NCI-H2107 treated with DMSO at 0.1 percent for 48 hours (cell line): Measurements from ENCODE around the gene MYH6.
"Not testable (repeated sequence)": the region's sequence is repeated elsewhere in the genome, so short reads cannot be mapped to it uniquely, and the experiment has no call there.

ENCODE experiments used
- DNase-seq: peaks from one replicate; lab custom pipeline; 2025; ENCODE audit not compliant: unreplicated experiment; lab: John Stamatoyannopoulos, UW

MYH6 gene

GRCh38 chr14:23407516-23408306, at the start of gene MYH6:
Gene MYH6, minus strand, starts transcription at chr14:23408273. Its CDS starts 1,050 bp downstream, at chr14:23407223.
- no peak for DNase-seq

GRCh38 chr14:23456883-23457586, 49.0 kb upstream of the MYH6 start:
- DNase-seq, result not testable (repeated sequence)

GRCh38 chr14:23454445-23454856, 46.4 kb upstream of the MYH6 start:
- no peak for DNase-seq

DNA sequence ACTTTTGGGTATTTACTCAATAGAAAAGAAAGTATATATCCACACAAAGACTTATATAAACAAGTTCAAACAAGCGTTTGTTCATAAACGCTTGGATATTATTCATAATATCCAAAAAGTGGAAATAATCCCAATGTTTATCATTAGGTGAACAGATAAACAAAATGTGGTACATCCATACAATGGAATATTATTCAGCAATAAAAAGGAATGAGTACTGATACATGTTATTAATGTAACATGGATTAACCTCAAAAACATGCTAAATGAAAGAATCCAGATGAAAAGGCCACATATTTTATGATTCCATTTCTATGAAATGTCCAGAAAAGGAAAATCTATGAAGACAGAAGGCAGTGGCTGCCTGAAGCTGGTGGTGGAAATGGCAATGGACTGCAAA, 44.2 kb upstream of the MYH6 start:
- DNase-seq, result no peak

- DNase-seq, result no peak
These were observed 42.3 kb upstream of the MYH6 start for GRCh38 chr14:23450379-23450778.

DNA sequence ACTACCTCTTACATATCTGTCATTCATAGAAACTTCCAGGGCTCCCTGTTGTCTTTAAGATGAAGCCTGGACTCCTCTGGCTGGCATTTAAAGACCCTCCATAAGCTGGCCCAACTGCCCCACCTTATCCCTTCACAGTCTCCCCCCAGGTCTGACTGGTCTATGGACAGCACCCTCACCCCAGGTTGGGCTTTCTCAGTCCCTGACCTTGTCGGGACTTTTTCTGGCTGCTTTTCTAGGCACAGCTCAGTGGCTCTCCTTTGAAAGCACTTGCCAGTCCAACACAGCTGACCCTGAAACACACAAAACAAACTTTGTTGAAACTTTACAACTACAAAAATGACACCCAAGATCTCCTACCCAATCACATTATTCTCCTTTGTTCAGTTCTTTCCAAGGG, 41.2 kb upstream of the MYH6 start:
- DNase-seq, result no peak

GRCh38 chr14:23447361-23448350, 39.6 kb upstream of the MYH6 start:
- DNase-seq, result no peak

- DNase-seq, result no peak
These were observed 38.3 kb upstream of the MYH6 start for GRCh38 chr14:23446291-23446851.

DNA sequence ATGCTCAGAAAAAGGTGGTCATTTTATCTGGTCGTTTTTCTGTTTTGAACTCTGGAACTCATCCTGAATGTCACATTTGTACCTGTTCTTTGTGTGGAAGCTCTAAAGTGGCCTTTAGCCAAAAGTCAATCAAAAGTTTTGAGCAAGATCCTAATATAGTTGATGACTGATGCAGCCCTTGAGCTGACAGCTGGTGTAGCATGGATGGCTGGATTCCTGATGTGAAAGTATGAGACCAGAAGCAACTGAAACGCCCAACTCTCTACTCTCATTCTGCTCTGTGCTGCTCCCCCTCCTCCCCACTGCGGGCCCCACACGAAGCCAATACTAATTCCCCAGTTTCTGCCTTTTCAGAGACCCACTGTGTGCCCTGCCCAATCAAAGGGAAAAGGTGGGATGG, 37.7 kb upstream of the MYH6 start:
- DNase-seq, result no peak

DNA sequence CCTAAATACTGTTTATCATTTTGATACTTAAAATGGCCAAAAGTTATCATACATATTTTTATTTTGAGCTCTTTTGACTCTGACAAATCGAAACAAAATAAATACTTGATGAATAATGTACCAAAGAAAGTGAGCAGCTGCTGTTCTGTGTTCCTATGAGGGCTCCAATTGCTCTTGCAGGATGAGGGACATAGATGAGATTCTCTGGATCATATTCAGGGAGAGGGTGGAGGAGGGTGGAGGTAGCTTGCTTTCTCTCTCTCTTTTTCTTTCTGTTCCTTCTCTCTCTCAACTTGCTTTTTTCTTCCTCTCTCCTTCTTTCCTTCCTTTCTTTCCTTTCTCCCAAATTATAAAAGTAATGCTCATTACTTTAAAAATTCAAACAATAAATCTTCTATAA, 36.2 kb upstream of the MYH6 start:
- DNase-seq, result no peak

DNA sequence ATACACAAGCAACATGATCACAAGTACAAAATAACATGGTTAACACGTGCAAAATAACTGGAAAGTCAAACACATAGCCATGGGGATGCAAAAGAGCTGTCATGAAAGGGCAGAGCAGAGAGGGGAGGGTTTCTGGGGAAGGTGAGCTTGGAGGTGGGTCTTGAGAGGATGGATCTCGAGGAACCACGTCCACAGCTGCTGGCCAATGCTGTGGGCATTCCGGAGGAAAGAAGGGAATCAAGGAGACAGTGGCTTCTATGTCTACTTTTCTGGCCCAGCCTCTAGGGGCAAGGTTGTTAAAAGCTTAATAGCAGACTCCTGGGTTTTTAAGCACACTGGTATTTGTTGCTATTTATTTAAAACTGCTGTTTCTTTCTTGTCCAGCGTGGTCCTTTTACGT, 35.8 kb upstream of the MYH6 start:
- no peak for DNase-seq

DNA sequence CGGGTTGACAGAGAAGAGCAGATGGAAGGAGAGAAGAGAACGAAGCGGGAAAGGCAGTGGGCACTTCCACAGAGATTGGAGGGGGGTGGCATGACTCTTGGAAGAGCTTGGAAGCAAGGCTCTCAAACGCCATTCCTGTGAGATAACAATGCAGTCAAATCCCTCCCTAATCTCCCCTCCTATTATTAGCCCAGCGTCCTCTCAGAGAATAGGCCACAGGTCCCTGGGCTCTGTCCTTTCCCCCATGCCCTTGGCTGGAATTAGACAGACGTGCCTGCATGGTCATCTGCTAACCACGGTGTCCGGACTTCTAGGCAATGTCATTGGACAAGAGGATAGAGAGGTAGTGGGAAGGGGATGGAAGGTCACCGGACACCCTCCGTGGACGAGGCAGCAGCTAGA, 35.3 kb upstream of the MYH6 start:
- no peak for DNase-seq

DNA sequence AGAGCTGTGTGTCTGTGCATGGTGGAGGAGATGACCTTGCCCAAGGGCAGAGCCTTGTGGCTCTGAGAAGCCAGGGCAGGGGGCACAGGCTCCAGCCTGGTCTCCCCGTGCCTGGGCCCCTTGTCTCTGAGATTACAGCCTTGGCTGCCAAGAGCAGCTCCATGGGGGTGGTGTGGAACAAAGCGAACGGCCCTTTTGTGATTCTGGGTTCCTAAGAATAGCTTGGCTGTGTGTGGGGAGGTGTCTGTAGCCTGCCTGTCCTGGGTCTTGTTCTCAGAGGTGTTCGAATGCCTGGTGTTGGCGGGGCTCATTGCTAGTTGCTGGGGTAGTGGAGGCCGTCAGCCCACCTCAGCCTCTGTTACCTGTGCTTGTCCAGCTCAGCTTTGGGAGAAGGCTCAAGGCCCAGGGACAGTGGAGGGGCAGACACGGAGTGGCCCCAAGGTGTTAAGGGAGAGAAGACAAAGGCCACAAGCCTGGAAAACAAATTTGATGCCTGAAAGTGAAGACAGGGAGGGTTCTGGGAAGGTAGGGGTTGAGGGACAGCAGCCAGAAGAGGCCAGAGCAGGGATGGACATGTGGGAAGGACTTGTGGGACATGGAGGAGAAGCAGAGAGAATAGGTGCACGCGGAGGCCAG, 34.8 kb upstream of the MYH6 start:
- DNase-seq, result no peak

GRCh38 chr14:23441076-23441475, 33.0 kb upstream of the MYH6 start:
- no peak for DNase-seq

DNA sequence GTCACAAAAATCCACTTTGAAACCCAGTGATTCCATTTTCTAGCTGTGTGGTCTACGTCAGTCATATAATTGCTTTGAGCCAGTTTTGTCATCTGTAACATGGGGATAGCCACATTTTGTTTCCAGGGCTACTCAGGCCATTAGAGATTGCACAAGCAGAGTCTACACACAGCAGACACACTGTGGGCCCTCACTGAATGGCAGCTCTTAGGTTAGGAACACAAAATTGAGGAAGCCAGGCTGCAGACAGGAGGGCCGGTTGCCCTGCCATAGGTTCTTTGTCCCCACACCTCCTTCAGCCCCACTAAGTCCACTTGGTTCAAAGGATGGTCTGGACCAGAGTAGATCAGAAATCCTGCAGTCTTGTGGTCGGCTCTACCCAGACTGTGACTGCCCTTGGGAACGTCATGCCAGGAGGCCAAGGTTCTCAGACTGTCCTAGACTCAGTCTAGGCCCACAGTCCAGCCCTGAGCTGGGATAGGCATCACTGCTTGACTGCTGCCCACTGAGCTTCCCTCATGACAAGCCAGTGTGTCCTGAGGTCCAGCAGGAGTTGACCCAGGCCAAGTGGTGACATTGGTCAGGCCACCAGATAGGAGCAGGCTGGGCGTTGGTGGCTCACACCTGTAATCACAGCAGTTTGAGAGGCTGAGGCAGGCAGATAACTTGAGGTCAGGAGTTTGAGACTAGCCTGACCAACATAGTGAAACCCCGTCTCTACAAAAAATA, 31.2 kb upstream of the MYH6 start:
- no peak for DNase-seq

DNA sequence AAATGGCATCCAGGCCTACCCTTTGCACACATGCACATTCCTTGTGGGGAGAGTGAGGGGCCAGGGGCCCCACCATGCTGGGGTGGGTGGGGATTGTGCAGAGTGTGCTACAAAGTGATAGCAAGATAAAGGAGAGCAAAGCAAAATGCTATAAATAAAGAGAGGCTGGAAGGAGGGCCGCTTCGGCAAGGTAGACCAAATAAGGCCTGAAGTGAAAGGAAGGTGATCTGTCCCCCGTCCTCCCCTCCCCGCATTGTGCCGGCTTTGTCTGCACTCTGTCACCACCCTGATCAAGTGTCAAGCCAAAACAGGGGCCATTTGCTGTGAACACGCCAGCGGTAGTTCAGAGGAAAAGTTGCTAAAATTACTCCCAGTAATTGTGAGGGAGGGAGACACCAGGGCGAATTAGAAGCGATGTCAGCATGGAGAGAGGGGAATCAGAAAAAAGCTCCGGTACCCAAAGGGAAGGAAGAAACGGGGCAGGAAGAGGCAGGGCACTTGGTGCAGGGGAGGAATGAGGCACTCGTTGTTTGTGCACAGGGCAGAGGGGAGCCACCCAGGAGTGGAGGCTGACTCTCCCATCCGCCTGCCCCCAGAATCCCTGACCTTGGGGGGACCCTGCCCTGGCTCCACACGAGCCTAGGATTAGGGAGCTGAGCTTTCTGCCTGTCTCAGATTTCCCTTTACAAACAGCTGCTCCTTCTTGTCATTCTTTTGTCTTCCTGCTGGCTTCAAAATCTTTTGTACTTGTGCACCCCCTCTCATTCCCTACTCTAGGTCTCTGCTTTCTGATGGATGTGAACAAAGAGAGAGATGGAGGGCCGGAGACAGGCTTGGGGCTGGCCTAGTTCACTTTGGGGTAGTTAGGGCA, 30.3 kb upstream of the MYH6 start:
- DNase-seq, result peak; percentile 88

GRCh38 chr14:23437133-23438100, 29.3 kb upstream of the MYH6 start:
- peak; percentile 17 for DNase-seq
